Measurements from ENCODE around the gene APOM.

APOM gene

DNA sequence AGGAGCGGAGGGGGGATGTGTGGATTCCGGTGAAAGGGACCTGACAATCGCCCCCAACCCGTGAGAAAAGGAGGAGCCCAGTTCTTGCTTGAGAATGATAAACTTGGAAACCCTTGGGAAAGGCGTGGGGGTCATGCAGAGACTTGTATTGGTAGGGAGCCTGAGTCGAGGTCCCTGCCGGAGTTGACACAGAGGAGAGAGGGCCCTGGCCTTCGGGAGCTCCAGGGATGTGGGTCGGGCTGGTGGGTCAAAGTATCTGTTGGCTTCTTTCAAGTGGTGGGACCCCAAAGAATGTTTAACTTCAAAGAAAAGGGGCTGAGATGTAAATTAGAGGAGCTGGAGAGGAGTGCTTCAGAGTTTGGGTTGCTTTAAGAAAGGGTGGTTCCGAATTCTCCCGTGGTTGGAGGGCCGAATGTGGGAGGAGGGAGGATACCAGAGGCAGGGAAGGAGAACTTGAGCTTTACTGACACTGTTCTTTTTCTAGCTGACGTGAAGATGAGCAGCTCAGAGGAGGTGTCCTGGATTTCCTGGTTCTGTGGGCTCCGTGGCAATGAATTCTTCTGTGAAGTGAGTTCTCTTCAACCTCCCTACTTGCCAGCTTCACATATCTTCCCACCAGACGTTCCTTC lies 10.8 kb downstream of the APOM start:
- no peak for ATAC-seq
- TF ChIP-seq POU6F1 (CRISPR knock-in tag; IDR thresholded peaks at IDR 0.05; ENCODE audit: borderline replicate concordance, low read depth) (no peak), TCF4 (CRISPR knock-in tag; IDR thresholded peaks at IDR 0.05; ENCODE audit: borderline replicate concordance) (no peak), BACH2 (CRISPR knock-in tag; IDR thresholded peaks at IDR 0.05; ENCODE audit: borderline replicate concordance) (no peak), TSHZ2 (CRISPR knock-in tag; IDR thresholded peaks at IDR 0.05) (no peak), ZFP3 (CRISPR knock-in tag; IDR thresholded peaks at IDR 0.05) (no peak), RARB (CRISPR knock-in tag; IDR thresholded peaks at IDR 0.05) (no peak), ARNTL (CRISPR knock-in tag; IDR thresholded peaks at IDR 0.05; ENCODE audit: borderline replicate concordance, low read depth) (no peak), CREB5 (CRISPR knock-in tag; IDR thresholded peaks at IDR 0.05; ENCODE audit: low read depth) (no peak), ISL1 (CRISPR knock-in tag; IDR thresholded peaks at IDR 0.05) (no peak), GLIS3 (CRISPR knock-in tag; IDR thresholded peaks at IDR 0.05) (no peak)

DNA sequence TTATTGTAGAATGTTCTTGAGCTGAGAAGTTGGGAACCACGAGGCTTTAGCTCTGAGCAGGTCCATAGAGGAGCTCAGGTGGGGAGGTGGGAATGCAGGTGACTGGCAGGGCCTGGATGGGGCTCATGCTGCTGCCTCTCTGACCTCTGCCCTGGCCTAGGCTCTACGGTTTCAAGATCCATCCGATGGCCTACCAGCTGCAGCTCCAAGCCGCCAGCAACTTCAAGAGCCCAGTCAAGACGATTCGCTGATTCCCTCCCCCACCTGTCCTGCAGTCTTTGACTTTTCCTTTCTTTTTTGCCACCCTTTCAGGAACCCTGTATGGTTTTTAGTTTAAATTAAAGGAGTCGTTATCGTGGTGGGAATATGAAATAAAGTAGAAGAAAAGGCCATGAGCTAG lies 14.0 kb downstream of the APOM start, which contains the start of gene LY6G5B:
Gene LY6G5B (plus strand): TSS at position 301 of the 400 bp plus-strand sequence. CDS start 975 bp downstream, outside the sequence.
- no peak for ATAC-seq
- TF ChIP-seq ARNTL (CRISPR knock-in tag; IDR thresholded peaks at IDR 0.05; ENCODE audit: borderline replicate concordance, low read depth) (no peak), ZFP3 (CRISPR knock-in tag; IDR thresholded peaks at IDR 0.05) (no peak), PPARA (CRISPR knock-in tag; IDR thresholded peaks at IDR 0.05; ENCODE audit: borderline replicate concordance) (no peak), PATZ1 (CRISPR knock-in tag; IDR thresholded peaks at IDR 0.05; ENCODE audit: borderline replicate concordance) (no peak), GLIS3 (CRISPR knock-in tag; IDR thresholded peaks at IDR 0.05) (no peak), CREB5 (CRISPR knock-in tag; IDR thresholded peaks at IDR 0.05; ENCODE audit: low read depth) (no peak), TCF4 (CRISPR knock-in tag; IDR thresholded peaks at IDR 0.05; ENCODE audit: borderline replicate concordance) (no peak), ESRRG (CRISPR knock-in tag; IDR thresholded peaks at IDR 0.05) (no peak)

GRCh38 chr6:31676322-31676903 lies 20.7 kb downstream of the APOM start:
- TF ChIP-seq TCF4 (CRISPR knock-in tag; IDR thresholded peaks at IDR 0.05; ENCODE audit: borderline replicate concordance) (no peak), TOX (CRISPR knock-in tag; IDR thresholded peaks at IDR 0.05; ENCODE audit: borderline replicate concordance) (no peak), GLIS3 (CRISPR knock-in tag; IDR thresholded peaks at IDR 0.05) (no peak), ISL1 (CRISPR knock-in tag; IDR thresholded peaks at IDR 0.05) (no peak)
- no peak for ATAC-seq

- ATAC-seq: no peak
- TF ChIP-seq ZC3H10 (CRISPR knock-in tag; IDR thresholded peaks at IDR 0.05): no peak
- TF ChIP-seq RARB (CRISPR knock-in tag; IDR thresholded peaks at IDR 0.05): no peak
- TF ChIP-seq ZNF8 (CRISPR knock-in tag; IDR thresholded peaks at IDR 0.05): no peak
- no peak for TF ChIP-seq TOX (CRISPR knock-in tag; IDR thresholded peaks at IDR 0.05; ENCODE audit: borderline replicate concordance)
- TF ChIP-seq SNAI2 (CRISPR knock-in tag; IDR thresholded peaks at IDR 0.05): no peak
- TF ChIP-seq ZNF565 (CRISPR knock-in tag; conservative IDR thresholded peaks at IDR 0.05; ENCODE audit: low read depth): no peak
- TF ChIP-seq GLIS3 (CRISPR knock-in tag; IDR thresholded peaks at IDR 0.05): no peak
- TF ChIP-seq ZFP3 (CRISPR knock-in tag; IDR thresholded peaks at IDR 0.05): no peak
- TF ChIP-seq TSHZ2 (CRISPR knock-in tag; IDR thresholded peaks at IDR 0.05): no peak
- no peak for TF ChIP-seq OSR1 (CRISPR knock-in tag; IDR thresholded peaks at IDR 0.05)
- no peak for TF ChIP-seq ISL1 (CRISPR knock-in tag; IDR thresholded peaks at IDR 0.05)
- TF ChIP-seq POU6F1 (CRISPR knock-in tag; IDR thresholded peaks at IDR 0.05; ENCODE audit: borderline replicate concordance, low read depth): no peak
- no peak for TF ChIP-seq TCF4 (CRISPR knock-in tag; IDR thresholded peaks at IDR 0.05; ENCODE audit: borderline replicate concordance)
Measured at GRCh38 chr6:31676904-31677303, 21.2 kb downstream of the APOM start.

All from SK-N-SH treated with all-trans-retinoic acid at 6 μM for 48 hours (cell line).